Gastroesophageal sphincter (tissue), 3 donors: Measurements from ENCODE around the gene DNAAF5.

Source experiments
- CTCF ChIP-seq, 4 experiments: fragments of 200-600 bp in 2 of 4; fragments of 450-650 bp in 2 of 4; sonication (generic) in 1 of 4; IDR thresholded peaks; one replicate each; pipeline ENCODE4 v1.5.1; 2017 to 2019; ENCODE audit warnings: antibody characterized with exemption in 4 of 4, mild to moderate bottlenecking in 2 of 4, moderate library complexity in 2 of 4
- EP300 ChIP-seq: sonication (generic); formaldehyde crosslinking; IDR thresholded peaks from one replicate; pipeline ENCODE4 v1.6.1; 2017; ENCODE audit warnings: antibody characterized with exemption, mild to moderate bottlenecking
- POLR2A ChIP-seq, 2 donors: fragments of 450-650 bp; IDR thresholded peaks; one replicate each; pipeline ENCODE4 v1.6.1; 2017; ENCODE audit warnings: antibody characterized with exemption in 2 of 2, mild to moderate bottlenecking in 2 of 2, moderate library complexity in 1 of 2
- POLR2AphosphoS5 ChIP-seq: sonication (generic); formaldehyde crosslinking; IDR thresholded peaks from one replicate; pipeline ENCODE4 v1.6.1; 2017; ENCODE audit warnings: antibody characterized with exemption

- no peak for TF ChIP-seq POLR2A (IDR thresholded peaks at IDR 0.05)
- peak; percentile 16 for TF ChIP-seq POLR2AphosphoS5
- TF ChIP-seq CTCF (IDR thresholded peaks at IDR 0.05): no peak
- TF ChIP-seq EP300: no peak
These were observed 98.9 kb downstream of the DNAAF5 start for GRCh38 chr7:825386-825785.
